ENCODE results near the gene PRR20G. TPM values are rescaled to one million over a fixed set of nuclear protein-coding genes. Genes with fewer than 3 reads are reported as not detected.

PRR20G gene
- total RNA-seq, 1 experiment from 2014 or later = not detected

GRCh38 chr3:127253491-127253890, 34.4 kb downstream of the PRR20G start:
- Histone ChIP-seq H3K9me3 (peaks cover 10% of the 10 kb centered on the region), H3K27me3 (replicated peaks; ENCODE audit: control insufficient read depth, insufficient read depth, low read length) (no peaks in the 10 kb centered on the region), H3K4me3 (ENCODE audit: low read depth, low read length) (no peak overlapping the region), H3K36me3 (ENCODE audit: control insufficient read depth, insufficient read depth, low read length) (no peaks in the 10 kb centered on the region), H3K4me1 (no peaks in the 10 kb centered on the region)
- no TSS peak for BruUV-seq (replicated peaks)
- H3K27me3 Mint-ChIP-seq (ENCODE audit: insufficient read depth, unreplicated experiment) = peaks cover 20% of the 10 kb centered on the region
- ChIA-PET CTCF (no interaction called here), POLR2A (no interaction called here)
- no peak for TF ChIP-seq CTCF (IDR thresholded peaks at IDR 0.05; ENCODE audit: insufficient read depth in 1 of 2, low read depth in 1 of 2, low read length in 1 of 2, severe bottlenecking in 1 of 2, unreplicated experiment in 1 of 2)
- H3K36me3 Mint-ChIP-seq (ENCODE audit: insufficient read depth, unreplicated experiment) = no peaks in the 10 kb centered on the region
- no peaks in the 10 kb centered on the region for H3K4me1 Mint-ChIP-seq (ENCODE audit: low read depth, unreplicated experiment)
- intact Hi-C loops (cut with micrococcal nuclease; ENCODE audit: unreplicated experiment) = loop anchor here (10.0 kb wide), 1 partner anchor 201 kb away; no protein-coding TSS in a partner anchor
- H3K27ac Mint-ChIP-seq (ENCODE audit: unreplicated experiment) = no peak overlapping the region
- H3K9me3 Mint-ChIP-seq (ENCODE audit: unreplicated experiment) = peaks cover 6% of the 10 kb centered on the region
- no peak overlapping the region for H3K4me3 Mint-ChIP-seq (ENCODE audit: unreplicated experiment)
- DNase-seq = no peak

GRCh38 chr3:127252446-127252845, 35.4 kb downstream of the PRR20G start:
- POLR2A ChIA-PET = no interaction called here
- H3K4me1 Mint-ChIP-seq (ENCODE audit: low read depth, unreplicated experiment) = no peaks in the 10 kb centered on the region
- TF ChIP-seq CTCF (IDR thresholded peaks at IDR 0.05; ENCODE audit: insufficient read depth in 1 of 2, low read depth in 1 of 2, low read length in 1 of 2, severe bottlenecking in 1 of 2, unreplicated experiment in 1 of 2) = no peak
- Histone ChIP-seq H3K4me1 (no peaks in the 10 kb centered on the region), H3K4me3 (ENCODE audit: low read depth, low read length) (no peak overlapping the region), H3K36me3 (ENCODE audit: control insufficient read depth, insufficient read depth, low read length) (no peaks in the 10 kb centered on the region), H3K27me3 (replicated peaks; ENCODE audit: control insufficient read depth, insufficient read depth, low read length) (no peaks in the 10 kb centered on the region), H3K9me3 (peaks cover 10% of the 10 kb centered on the region)
- no peak for DNase-seq
- BruUV-seq (replicated peaks) = no TSS peak
- CTCF ChIA-PET = no interaction called here
- intact Hi-C loops (cut with micrococcal nuclease; ENCODE audit: unreplicated experiment) = loop anchor here (10.0 kb wide), 1 partner anchor 202 kb away; no protein-coding TSS in a partner anchor
- H3K27ac Mint-ChIP-seq (ENCODE audit: unreplicated experiment) = no peak overlapping the region
- H3K27me3 Mint-ChIP-seq (ENCODE audit: insufficient read depth, unreplicated experiment) = peaks cover 16% of the 10 kb centered on the region
- H3K9me3 Mint-ChIP-seq (ENCODE audit: unreplicated experiment) = peaks cover 6% of the 10 kb centered on the region
- no peak overlapping the region for H3K4me3 Mint-ChIP-seq (ENCODE audit: unreplicated experiment)
- H3K36me3 Mint-ChIP-seq (ENCODE audit: insufficient read depth, unreplicated experiment) = no peaks in the 10 kb centered on the region

GRCh38 chr3:127250032-127250431, 37.8 kb downstream of the PRR20G start:
- Mint-ChIP-seq H3K36me3 (ENCODE audit: insufficient read depth, unreplicated experiment) (no peaks in the 10 kb centered on the region), H3K4me3 (ENCODE audit: unreplicated experiment) (no peak overlapping the region), H3K27me3 (ENCODE audit: insufficient read depth, unreplicated experiment) (peaks cover 9% of the 10 kb centered on the region), H3K9me3 (ENCODE audit: unreplicated experiment) (peaks cover 6% of the 10 kb centered on the region), H3K4me1 (ENCODE audit: low read depth, unreplicated experiment) (no peaks in the 10 kb centered on the region), H3K27ac (ENCODE audit: unreplicated experiment) (no peak overlapping the region)
- Histone ChIP-seq H3K9me3 (peaks cover 10% of the 10 kb centered on the region), H3K27me3 (replicated peaks; ENCODE audit: control insufficient read depth, insufficient read depth, low read length) (no peaks in the 10 kb centered on the region), H3K4me1 (no peaks in the 10 kb centered on the region), H3K36me3 (ENCODE audit: control insufficient read depth, insufficient read depth, low read length) (no peaks in the 10 kb centered on the region), H3K4me3 (ENCODE audit: low read depth, low read length) (no peak overlapping the region)
- BruUV-seq (replicated peaks) = no TSS peak
- DNase-seq = no peak
- ChIA-PET POLR2A (no interaction called here), CTCF (no interaction called here)
- TF ChIP-seq CTCF (IDR thresholded peaks at IDR 0.05; ENCODE audit: insufficient read depth in 1 of 2, low read depth in 1 of 2, low read length in 1 of 2, severe bottlenecking in 1 of 2, unreplicated experiment in 1 of 2) = no peak
- intact Hi-C loops (cut with micrococcal nuclease; ENCODE audit: unreplicated experiment) = loop anchor here (10.0 kb wide), 1 partner anchor 205 kb away; no protein-coding TSS in a partner anchor

Data from Caco-2 (cell line).